ENCODE data around the gene METRN. TPM values are rescaled to one million over a fixed set of nuclear protein-coding genes. Genes with fewer than 3 reads are reported as not detected.

The METRN gene
- polyA plus RNA-seq, 1 donor (not counting 4 experiments of a cell fraction or from before 2014, with no cell fraction given): 42.1 TPM

DNA sequence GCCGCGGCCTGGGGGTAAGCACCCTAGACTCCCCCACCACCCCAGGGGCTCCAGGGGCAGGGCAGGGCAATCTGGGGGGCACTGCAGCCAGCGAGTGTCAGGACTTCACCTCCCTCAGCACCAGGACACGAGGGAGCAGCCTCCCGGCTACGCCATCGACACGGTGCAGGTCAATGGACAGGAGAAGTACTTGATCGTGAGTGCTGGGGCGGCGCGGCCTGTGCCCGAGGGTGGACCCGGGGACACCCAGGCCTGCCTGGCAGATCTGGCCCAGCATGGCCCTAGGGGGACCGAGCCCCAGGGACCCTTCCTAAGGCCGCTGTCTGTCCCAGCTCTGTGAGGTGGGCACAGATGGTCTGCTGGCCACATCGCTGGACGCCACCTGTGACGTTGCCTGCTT is 42.5 kb upstream of the METRN start:
- H3K27ac ChIP-seq (ENCODE audit: control insufficient read depth, insufficient read depth, low read length): no peak overlapping the region
- TF ChIP-seq CTCF (optimal IDR thresholded peaks at IDR 0.05 in 1 of 3, IDR thresholded peaks at IDR 0.05 in 1 of 3, conservative IDR thresholded peaks at IDR 0.05 in 1 of 3; ENCODE audit: extremely low read depth in 1 of 3, insufficient read depth in 2 of 3, low read length in 3 of 3): no peak
- no peak for TF ChIP-seq EZH2 (IDR thresholded peaks at IDR 0.05; ENCODE audit: low read length)
- peaks cover 18 to 33% of the 10 kb centered on the region in 2 experiments for H3K36me3 ChIP-seq (ENCODE audit: control insufficient read depth in 2 of 2, extremely low read depth in 1 of 2, insufficient read depth in 2 of 2, low read length in 2 of 2)
- peaks cover 26% of the 10 kb centered on the region for H3K4me1 ChIP-seq (ENCODE audit: control insufficient read depth, extremely low read depth, insufficient read depth, low read length)
- no peaks in the 10 kb centered on the region for H3K9me1 ChIP-seq (ENCODE audit: control insufficient read depth, extremely low read depth, insufficient read depth, low read length)
- no peak overlapping the region for H3K9ac ChIP-seq (ENCODE audit: control insufficient read depth, extremely low read depth, insufficient read depth, low read length)
- H4K20me1 ChIP-seq (ENCODE audit: control insufficient read depth, extremely low read depth, insufficient read depth, low read length): no peaks in the 10 kb centered on the region
- no peaks in the 10 kb centered on the region for H3K9me3 ChIP-seq (ENCODE audit: control insufficient read depth, low read depth, low read length)
- H3K79me2 ChIP-seq (ENCODE audit: control insufficient read depth, insufficient read depth, low read length): peaks cover 28% of the 10 kb centered on the region
- H3K4me3 ChIP-seq (ENCODE audit: control insufficient read depth in 2 of 3, extremely low read depth in 1 of 3, insufficient read depth in 2 of 3, low read depth in 1 of 3, low read length in 3 of 3): no peak overlapping the region
- DNase-seq (ENCODE audit: low read depth, low spot score): no peak
- dilution Hi-C loops (cut with MboI; ENCODE audit: extremely low pct_ligation_motif_present, low sequenced_read_pairs): no loop called here
- no peak for FAIRE-seq
- no peaks in the 10 kb centered on the region for H3K27me3 ChIP-seq (ENCODE audit: control insufficient read depth, extremely low read depth, insufficient read depth, low read length)
- H2AFZ ChIP-seq (ENCODE audit: control insufficient read depth, low read length): no peak overlapping the region
- no peak overlapping the region for H3K4me2 ChIP-seq (ENCODE audit: control insufficient read depth, extremely low read depth, insufficient read depth, low read depth, low read length)

- TF ChIP-seq CTCF (optimal IDR thresholded peaks at IDR 0.05 in 1 of 3, IDR thresholded peaks at IDR 0.05 in 1 of 3, conservative IDR thresholded peaks at IDR 0.05 in 1 of 3; ENCODE audit: extremely low read depth in 1 of 3, insufficient read depth in 2 of 3, low read length in 3 of 3): no peak
- no peak for TF ChIP-seq EZH2 (IDR thresholded peaks at IDR 0.05; ENCODE audit: low read length)
- Histone ChIP-seq H3K4me3 (ENCODE audit: control insufficient read depth in 2 of 3, extremely low read depth in 1 of 3, insufficient read depth in 2 of 3, low read depth in 1 of 3, low read length in 3 of 3) (no peak overlapping the region), H3K9me3 (ENCODE audit: control insufficient read depth, low read depth, low read length) (no peaks in the 10 kb centered on the region), H3K4me1 (ENCODE audit: control insufficient read depth, extremely low read depth, insufficient read depth, low read length) (peaks cover 27% of the 10 kb centered on the region), H3K4me2 (ENCODE audit: control insufficient read depth, extremely low read depth, insufficient read depth, low read depth, low read length) (no peak overlapping the region), H4K20me1 (ENCODE audit: control insufficient read depth, extremely low read depth, insufficient read depth, low read length) (no peaks in the 10 kb centered on the region), H3K27ac (ENCODE audit: control insufficient read depth, insufficient read depth, low read length) (no peak overlapping the region), H3K79me2 (ENCODE audit: control insufficient read depth, insufficient read depth, low read length) (peaks cover 28% of the 10 kb centered on the region), H2AFZ (ENCODE audit: control insufficient read depth, low read length) (no peak overlapping the region), H3K36me3 (ENCODE audit: control insufficient read depth in 2 of 2, extremely low read depth in 1 of 2, insufficient read depth in 2 of 2, low read length in 2 of 2) (peaks cover 18 to 33% of the 10 kb centered on the region in 2 experiments), H3K9ac (ENCODE audit: control insufficient read depth, extremely low read depth, insufficient read depth, low read length) (no peak overlapping the region), H3K9me1 (ENCODE audit: control insufficient read depth, extremely low read depth, insufficient read depth, low read length) (no peaks in the 10 kb centered on the region), H3K27me3 (ENCODE audit: control insufficient read depth, extremely low read depth, insufficient read depth, low read length) (no peaks in the 10 kb centered on the region)
- dilution Hi-C loops (cut with MboI; ENCODE audit: extremely low pct_ligation_motif_present, low sequenced_read_pairs): no loop called here
- no peak for FAIRE-seq
- DNase-seq (ENCODE audit: low read depth, low spot score): no peak
Measured at GRCh38 chr16:672851-673250, 42.1 kb upstream of the METRN start.
